Measurements from ENCODE around the gene PEX14. TPM values are rescaled to one million over a fixed set of nuclear protein-coding genes. Genes with fewer than 3 reads are reported as not detected.

PEX14 gene
- total RNA-seq, 2 donors from 2014 or later: 17.6 to 24.7 TPM

- ATAC-seq (no peak), DNase-seq (no peak)
- intact Hi-C loops (cut with DNase I): no loop called here
Observed at GRCh38 chr1:10643607-10644306, 169.0 kb downstream of the PEX14 start.

GRCh38 chr1:10644307-10645128 is 169.8 kb downstream of the PEX14 start:
- DNase-seq: no peak
- no peak for ATAC-seq
- intact Hi-C loops (cut with DNase I): no loop called here

DNA sequence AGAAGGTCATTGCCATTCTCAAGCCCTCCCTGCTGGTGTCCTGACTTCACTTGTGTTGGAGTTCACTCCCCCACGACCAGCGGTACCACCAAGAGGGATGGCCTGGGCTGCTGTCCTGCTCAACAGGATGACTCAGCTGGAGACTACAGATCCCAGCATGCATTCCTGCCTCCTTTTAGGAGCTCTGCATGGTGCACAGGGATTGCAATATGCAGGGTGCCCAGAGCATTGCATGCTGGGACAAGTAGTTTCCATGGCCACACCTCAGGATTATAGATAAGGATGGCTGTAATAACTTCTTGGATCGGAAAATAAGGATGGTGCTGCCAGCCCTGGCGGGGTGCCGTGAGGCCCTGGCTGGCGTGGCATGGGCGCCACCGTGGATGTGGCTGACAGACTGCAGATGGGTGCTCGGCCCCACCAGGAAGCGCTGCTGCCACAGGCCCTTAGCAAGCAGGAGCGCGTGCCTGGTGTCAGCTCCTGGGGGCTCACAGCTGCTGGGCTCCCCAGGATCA is 171.7 kb downstream of the PEX14 start:
- intact Hi-C loops (cut with DNase I): no loop called here
- no peak for DNase-seq
- peak; percentile 74 to 82 for ATAC-seq

DNA sequence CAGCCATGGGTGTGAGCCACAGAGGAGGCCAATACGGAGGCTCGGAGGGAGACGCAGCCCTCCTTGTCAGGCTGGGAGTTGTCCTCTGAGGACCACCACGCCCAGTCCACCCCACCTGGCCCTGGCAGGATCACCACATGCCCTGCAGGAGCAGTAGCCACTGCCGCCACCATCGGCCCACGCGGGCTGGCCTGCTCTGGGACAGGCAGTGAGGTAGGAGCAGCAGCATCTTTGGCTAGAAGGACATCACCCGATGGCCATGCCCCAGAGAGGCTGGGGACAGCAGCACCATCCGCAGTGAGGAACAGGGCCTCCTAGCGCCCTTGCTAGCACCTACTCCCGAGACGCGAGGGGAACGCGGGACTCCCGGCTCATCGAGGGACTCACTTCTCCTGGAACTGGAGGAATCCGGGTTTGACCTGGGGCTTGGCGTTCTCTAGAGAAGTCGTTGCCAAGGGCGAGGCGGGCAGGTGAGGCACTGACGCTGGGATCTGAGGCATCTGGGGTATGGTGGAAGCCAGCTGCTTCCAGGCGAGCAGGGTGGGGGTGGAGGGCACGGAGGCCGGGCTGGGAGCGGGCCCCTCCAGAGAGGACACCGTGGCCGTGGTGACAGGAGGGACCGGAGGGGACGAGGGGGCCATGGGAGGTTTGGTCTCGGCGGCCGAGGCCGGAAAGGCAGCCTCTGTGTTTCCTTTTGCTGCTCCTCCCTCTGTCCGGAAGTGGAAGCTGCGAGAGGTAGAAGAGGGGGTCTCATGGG is 172.8 kb downstream of the PEX14 start:
- intact Hi-C loops (cut with DNase I): no loop called here
- ATAC-seq: no peak
- DNase-seq: no peak

- intact Hi-C loops (cut with DNase I): no loop called here
- ATAC-seq (no peak), DNase-seq (no peak)
Observed at GRCh38 chr1:10648689-10649516, 174.2 kb downstream of the PEX14 start.

GRCh38 chr1:10649517-10650201 is 174.9 kb downstream of the PEX14 start:
- ATAC-seq (no peak), DNase-seq (no peak)
- intact Hi-C loops (cut with DNase I): no loop called here

DNA sequence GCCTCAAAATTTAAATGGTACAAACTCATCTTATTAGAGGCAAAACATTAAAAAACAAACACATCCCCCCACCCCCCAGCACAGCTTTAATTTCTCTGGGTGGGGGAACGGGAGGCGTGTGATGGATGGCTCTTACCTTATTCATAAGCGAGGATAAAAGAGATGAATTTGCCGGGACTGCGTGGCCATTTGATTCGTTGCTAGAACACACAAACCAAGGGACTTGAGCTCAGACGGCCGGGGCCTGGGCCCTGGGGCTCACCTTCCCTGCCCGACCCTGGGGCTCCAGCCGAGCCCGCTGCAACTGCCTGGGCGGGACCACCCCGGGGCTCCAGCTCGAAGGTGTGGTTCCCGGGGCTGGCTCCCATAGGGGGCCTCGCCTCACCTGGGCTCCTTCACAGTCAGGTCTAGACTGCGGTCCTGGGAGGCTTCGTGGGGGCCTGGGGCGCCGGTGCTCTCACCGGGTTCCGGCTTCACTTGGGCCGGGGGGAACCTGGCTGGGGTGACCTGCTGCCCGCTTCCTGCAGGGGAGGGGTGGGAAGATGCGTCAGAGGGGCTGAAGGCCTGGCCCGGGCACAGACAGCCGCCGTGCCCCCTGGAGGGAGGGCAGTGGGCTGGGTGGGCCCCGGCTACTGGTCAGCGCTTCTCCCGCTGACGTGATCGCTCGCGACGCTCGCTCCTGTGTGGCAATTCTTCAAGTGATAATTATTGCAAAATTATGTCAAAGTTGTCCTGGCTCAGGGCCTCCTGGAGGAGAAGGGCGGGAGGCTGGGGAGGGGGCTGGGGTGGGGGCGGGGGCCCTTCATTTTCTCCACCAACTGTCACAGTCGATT is 176.0 kb downstream of the PEX14 start:
- DNase-seq (no peak), ATAC-seq (no peak)
- intact Hi-C loops (cut with DNase I): no loop called here

GRCh38 chr1:10651389-10651766 is 176.6 kb downstream of the PEX14 start:
- intact Hi-C loops (cut with DNase I): no loop called here
- no peak for ATAC-seq

GRCh38 chr1:10651793-10652192 is 177.0 kb downstream of the PEX14 start:
- ATAC-seq: no peak

More at GRCh38 chr1:10651389-10651766, 176.6 kb downstream of the PEX14 start:
- DNase-seq: no peak

DNA sequence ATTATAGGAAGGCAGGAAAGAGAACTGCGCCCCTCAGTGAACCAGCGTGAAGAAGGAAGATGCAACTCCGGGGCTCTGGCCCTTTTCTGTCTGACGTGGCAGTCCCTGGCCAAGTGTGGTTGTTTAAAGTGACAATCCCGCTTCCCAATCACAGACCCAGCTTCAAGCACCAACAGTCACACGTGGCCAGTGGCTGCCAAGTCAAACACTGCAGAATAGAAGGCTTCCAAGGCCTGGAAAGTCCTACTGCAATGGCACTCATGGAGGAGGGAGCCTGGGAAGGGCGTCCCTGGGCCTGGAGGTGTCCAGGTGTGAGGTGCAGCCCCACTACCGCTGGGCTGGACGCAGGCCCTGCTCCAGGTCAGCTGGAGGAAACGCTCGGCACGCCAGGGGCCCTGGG is 177.9 kb downstream of the PEX14 start:
- DNase-seq (no peak), ATAC-seq (no peak)
- intact Hi-C loops (cut with DNase I): no loop called here

More at GRCh38 chr1:10651793-10652192, 177.0 kb downstream of the PEX14 start:
- DNase-seq: no peak
- intact Hi-C loops (cut with DNase I): no loop called here

DNA sequence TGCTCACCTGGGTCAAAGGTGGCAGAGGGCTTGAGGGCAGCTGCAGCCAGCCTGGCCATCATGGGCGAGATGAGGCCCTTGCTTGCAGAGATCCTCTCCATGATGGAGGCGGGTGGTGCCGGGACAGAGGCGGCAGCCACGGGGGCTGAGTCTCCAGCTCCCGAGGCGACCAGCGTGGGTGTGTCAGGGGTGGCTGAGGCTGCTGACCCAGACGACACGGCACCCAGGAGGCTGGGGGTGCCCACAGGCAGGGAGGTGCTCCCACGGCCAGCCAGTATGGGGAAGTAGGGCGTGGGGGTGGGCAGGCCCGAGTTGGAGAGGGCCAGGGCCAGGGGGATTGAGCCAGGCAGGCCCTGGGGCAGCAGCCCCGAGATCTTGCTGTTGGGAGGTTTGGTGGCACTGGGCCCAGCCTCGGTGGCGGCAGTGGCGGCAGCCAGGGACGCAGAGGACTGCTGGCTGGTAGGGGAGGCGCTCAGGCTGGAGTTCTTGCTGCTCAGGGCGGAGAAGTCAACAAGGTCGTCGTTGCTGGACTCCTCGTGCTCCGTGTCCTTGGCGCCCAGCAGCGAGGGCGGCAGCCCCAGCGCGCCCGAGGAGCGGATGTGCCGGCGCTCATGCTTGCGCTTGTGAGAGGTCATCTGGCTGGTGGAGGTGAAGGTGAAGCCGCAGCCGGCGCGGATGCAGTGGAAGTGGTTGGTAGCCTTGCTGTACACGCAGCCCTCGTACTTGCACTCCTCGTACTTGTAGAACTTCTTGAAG is 178.8 kb downstream of the PEX14 start:
- DNase-seq (no peak), ATAC-seq (no peak)
- intact Hi-C loops (cut with DNase I): no loop called here

GRCh38 chr1:10655002-10655401 is 180.3 kb downstream of the PEX14 start:
- no peak for DNase-seq
- intact Hi-C loops (cut with DNase I): no loop called here
- no peak for ATAC-seq

GRCh38 chr1:10656431-10656830 is 181.7 kb downstream of the PEX14 start:
- DNase-seq (no peak), ATAC-seq (no peak)
- intact Hi-C loops (cut with DNase I): no loop called here

- ATAC-seq: peak in 1 of 2 donors; percentile 12
- DNase-seq: no peak
- intact Hi-C loops (cut with DNase I): no loop called here
Observed at GRCh38 chr1:10657088-10657847, 182.5 kb downstream of the PEX14 start.

DNA sequence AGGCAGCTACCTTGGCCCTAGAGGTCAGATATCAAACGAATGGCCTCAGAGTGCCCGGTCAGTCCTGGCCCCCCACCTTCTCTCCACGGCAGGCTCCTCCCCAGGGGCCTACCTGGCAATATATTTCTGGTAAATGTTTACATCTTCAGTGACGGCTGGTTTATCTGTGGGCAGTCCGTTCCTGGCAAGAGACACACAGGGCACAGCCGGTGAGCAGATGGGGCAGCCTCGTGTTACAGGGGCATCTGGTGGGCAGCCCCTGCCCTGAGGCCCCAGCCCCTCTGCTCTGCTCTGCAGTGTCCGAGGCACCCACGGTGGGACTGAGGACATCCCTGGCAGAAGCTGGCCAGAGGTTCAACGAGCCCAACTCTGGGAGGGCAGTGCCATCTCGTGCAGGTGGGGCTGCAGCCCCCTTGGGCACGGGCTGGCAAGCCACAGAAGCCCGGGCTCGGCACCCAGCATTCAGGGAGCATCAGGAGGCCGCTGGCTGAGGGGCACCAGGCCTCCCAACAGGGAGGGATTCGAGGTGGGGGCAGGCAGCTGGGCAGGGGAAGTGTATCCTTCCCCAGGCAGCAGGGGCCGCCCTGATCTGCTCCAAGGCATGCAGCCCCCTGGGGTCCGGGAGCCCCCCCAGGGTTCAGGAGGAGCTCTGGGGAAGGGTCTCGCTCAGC is 183.8 kb downstream of the PEX14 start:
- ATAC-seq (no peak), DNase-seq (no peak)
- intact Hi-C loops (cut with DNase I): no loop called here

DNA sequence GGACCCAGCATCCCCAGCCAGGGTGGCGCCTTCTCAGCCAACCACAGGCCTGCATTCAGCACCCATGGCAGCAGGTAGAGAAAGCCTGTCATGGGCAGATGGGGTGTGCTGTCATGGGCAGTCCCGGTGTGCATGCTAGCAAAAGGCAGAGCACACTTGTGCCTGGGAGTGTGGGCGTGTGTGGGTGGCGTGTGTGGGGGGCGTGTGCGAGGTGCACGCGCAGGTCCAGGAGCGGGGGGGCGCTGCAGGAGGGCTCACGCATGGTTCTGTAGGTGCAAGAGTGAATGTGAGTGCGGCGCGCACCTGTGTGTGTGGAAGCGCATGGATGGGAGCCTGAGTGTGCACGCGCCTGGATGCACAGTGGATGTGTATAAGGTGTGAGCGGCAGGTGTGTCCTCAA is 184.5 kb downstream of the PEX14 start:
- DNase-seq: no peak

More for the DNA sequence above, 184.5 kb downstream of the PEX14 start:
- intact Hi-C loops (cut with DNase I): no loop called here
- ATAC-seq: no peak
